SH-SY5Y (cell line): Measurements from ENCODE around the gene NDUFS5.

ENCODE experiments used
- GATA2 ChIP-seq: IDR thresholded peaks from 2 replicates; pipeline ENCODE4 v1.6.1; 2011; ENCODE audit warnings: mild to moderate bottlenecking, low read depth, low read length
- GATA3 ChIP-seq: IDR thresholded peaks from 2 replicates; pipeline ENCODE4 v1.6.1; 2011; ENCODE audit warnings: low read depth, mild to moderate bottlenecking, low read length, moderate library complexity

Gene NDUFS5

DNA sequence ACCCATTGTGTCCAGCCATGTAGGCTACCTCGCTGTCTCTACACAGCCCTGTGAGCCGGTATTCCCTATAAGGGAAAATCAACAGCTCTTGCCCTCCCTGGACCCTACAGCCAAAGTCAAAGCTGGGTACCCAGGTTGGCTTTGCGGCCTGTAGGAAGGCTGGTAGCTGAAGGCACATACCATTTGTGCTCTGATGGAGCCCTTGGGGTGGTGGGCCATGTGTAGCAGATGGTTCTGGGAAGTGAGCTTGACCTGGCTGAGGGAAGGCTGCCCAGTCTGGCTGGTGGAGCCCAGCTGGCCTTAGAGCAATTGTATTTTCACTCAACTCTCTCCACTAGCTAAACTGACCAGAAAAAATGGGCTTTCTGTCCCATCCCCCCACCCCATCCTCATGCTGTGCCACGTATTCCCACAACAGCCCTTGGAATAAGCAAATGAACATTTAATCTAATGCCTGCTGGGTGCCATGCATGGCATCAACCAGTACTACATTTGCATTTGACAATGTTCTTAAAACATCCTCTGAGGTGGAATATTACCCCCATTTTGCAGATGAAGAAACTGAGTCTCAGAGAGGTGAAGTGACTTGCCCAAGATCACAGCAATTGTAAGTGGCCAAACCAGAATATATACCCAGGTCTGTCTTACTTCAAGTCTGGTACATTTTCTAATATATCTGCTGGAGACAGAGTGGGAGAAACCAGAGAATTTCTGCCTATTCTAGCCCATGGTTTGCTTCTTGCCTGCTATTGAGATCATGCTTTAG lies 56.8 kb downstream of the NDUFS5 start:
- no peak for TF ChIP-seq GATA2
- TF ChIP-seq GATA3 = no peak

DNA sequence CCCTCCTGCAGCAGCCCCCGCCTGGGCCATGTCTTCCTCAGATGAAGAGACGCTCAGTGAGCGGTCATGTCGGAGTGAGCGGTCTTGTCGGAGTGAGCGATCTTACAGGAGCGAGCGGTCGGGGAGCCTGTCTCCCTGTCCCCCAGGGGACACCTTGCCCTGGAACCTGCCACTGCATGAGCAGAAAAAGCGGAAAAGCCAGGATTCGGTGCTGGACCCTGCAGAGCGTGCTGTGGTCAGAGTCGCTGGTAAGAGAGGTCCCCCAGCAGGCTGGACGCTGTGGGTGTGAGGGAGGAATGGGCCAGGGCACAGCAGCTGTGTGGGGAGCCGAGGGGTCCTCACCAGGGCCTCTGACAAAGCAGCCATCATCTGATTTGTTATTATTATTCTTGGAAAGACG lies 58.0 kb downstream of the NDUFS5 start:
- TF ChIP-seq GATA2 (no peak), GATA3 (no peak)
